MG63 (cell line): ENCODE results near the gene TMPRSS12. TPM values are rescaled to one million over a fixed set of nuclear protein-coding genes. Genes with fewer than 3 reads are reported as not detected.
"Not testable (repeated sequence)": the region's sequence is repeated elsewhere in the genome, so short reads cannot be mapped to it uniquely, and the experiment has no call there.

ENCODE experiments used
- DNase-seq: peaks from one replicate; pipeline ENCODE4 v3.0.0-alpha.2; 2020
- H3K27me3 ChIP-seq: fragments of 250-450 bp; sonication (Bioruptor Pico); 2 replicates; pipeline ENCODE4 v1.5.1; 2020; ENCODE audit warnings: mild to moderate bottlenecking, moderate library complexity
- H3K36me3 ChIP-seq: fragments of 250-450 bp; sonication (Bioruptor Pico); 2 replicates; pipeline ENCODE4 v1.5.1; 2020; ENCODE audit warnings: mild to moderate bottlenecking, moderate library complexity
- H3K4me3 ChIP-seq: fragments of 250-450 bp; sonication (Bioruptor Pico); 2 replicates; pipeline ENCODE4 v1.5.1; 2020; ENCODE audit warnings: mild to moderate bottlenecking, moderate library complexity
- H3K9me3 ChIP-seq: fragments of 250-450 bp; sonication (Bioruptor Pico); 2 replicates; pipeline ENCODE4 v1.5.1; 2020; ENCODE audit warnings: mild to moderate bottlenecking, moderate library complexity
- total RNA-seq: library from RNA; depleted of rRNA; stranded (reverse); fragments of >200 nt; shearing (Covaris generic); gene quantifications from 2 replicates; pipeline ENCODE4 v1.2.3, GENCODE V29; 2014; ENCODE audit warnings: low replicate concordance

The TMPRSS12 gene
- total RNA-seq, 1 experiment from 2014 or later, result not detected

DNA sequence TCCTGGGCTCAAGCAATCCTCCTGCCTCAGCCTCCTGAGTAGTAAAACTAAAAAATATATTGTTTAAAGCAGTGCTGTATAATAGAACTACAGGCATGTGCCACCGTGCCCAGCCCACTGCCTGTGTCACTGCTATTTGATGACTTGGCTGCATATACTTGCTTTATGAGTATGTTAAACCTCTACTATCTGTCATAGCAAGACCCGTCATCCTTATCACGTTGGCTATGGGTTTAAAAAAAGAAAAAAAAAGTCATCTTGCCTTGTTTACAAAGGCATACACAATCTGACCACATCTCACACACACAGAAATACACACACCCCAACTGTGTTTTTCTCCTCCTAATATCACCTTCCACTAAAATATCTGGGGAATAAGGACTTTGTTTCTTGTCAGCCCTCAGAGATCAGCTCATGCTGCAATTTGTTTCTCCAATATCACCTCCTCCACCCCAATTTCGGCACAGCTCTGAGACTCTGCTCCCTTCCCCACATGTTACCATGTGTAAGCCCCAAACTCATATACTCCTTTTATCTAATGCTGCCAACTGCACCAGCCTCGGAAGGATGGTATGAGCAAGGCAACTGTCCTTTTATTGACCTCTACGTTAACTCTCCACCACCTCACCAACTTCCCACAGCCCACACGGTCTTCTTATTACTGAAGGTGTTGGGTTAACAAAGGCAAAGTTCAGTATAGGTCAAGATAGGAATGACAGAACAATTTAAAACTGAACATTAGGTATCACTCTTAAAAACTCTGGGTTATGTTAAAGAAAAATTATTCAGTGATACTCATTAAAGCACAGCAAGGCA is 802 bp upstream of the TMPRSS12 start:
- DNase-seq, result no peak
- H3K4me3 ChIP-seq, result no peak overlapping the region
- no peaks in the 10 kb centered on the region for H3K9me3 ChIP-seq
- H3K27me3 ChIP-seq, result no peaks in the 10 kb centered on the region
- H3K36me3 ChIP-seq, result no peaks in the 10 kb centered on the region

DNA sequence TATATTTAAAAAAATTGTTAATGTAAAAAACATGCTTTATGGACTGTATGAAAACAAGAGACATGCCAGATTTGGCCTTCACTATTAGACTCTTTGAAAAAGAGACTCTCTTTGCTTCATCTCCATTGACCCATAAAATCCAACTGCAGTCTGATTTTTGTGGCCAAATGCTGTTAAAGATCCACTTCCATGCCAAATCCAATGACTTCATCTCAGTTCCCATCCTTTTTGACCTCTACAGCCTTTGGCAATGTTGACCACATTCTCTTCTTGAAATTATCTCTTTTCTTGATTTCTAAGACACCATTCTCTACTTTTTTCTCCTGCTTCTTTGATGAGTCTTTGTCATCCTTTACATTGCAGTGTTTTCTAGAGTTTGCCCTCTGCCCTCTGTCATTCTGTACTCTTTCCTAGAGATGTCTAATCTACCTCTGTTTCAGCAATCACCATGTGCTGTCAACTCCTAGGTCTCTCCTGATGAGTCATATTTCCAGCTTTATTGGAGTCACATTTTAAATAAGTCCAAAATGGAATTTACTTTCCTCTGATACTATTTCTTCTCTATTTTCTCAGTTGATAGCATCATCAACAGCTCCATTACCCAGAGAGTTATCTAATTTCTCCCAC is 2.4 kb downstream of the TMPRSS12 start:
- Histone ChIP-seq H3K4me3 (no peak overlapping the region), H3K36me3 (no peaks in the 10 kb centered on the region)
- no peak for DNase-seq

DNA sequence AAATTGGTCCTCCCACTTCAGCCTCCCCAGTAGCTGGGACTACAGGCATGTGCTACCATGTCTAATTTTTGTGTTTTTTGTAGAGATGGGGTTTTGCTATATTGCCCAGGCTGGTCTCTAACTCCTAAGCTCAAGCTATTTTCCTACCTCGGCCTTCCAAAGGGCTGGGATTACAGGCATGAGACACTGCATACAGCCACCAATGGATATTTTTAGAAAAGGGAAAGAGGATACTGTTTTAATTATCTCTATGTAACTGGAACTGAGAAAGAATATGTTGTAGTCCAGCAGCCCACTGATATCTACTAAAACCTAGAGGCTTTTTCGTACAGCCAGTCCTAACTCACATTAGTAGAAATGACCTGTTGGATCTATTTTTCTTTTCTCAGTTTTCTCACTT is 6.2 kb downstream of the TMPRSS12 start:
- Histone ChIP-seq H3K36me3 (no peaks in the 10 kb centered on the region), H3K9me3 (peaks cover 4% of the 10 kb centered on the region), H3K27me3 (no peaks in the 10 kb centered on the region), H3K4me3 (no peak overlapping the region)
- no peak for DNase-seq

More for the DNA sequence above, 2.4 kb downstream of the TMPRSS12 start:
- no peaks in the 10 kb centered on the region for H3K27me3 ChIP-seq
- H3K9me3 ChIP-seq, result no peaks in the 10 kb centered on the region

DNA sequence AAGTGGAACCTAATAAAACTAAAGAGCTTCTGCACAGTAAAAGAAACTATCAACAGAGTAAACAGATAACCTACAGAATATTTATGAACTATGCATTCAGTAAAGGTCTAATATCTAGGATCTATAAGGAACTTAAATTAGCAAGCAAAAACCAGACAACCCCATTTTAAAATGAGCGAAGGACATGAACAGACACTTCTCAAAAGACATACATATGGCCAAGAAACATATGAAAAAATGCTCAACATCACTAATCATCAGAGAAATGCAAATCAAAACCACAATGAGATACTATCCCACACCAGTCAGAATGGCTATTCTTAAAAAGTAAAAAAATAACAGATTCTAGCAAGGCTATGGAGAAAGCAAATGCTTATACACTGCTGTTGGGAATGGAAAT is 12.5 kb downstream of the TMPRSS12 start:
- not testable (repeated sequence) for H3K4me3 ChIP-seq, DNase-seq, H3K27me3 ChIP-seq, H3K9me3 ChIP-seq, H3K36me3 ChIP-seq

DNA sequence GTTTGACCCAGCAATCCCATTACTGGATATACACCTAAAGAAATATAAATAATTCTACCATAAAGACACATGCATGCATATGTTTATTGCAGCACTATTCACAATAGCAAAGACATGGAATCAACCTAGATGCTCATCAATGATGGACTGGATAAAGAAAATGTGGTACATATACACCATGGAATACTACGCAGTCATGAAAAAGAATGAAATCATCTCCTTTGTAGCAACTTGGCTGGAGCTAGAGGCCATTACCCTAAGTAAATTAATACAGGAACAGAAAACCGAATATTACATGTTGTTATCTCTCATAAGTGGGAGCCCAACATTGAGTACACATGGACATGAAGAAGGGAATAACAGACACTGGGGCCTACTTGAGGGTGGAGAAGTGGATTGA is 13.0 kb downstream of the TMPRSS12 start:
- DNase-seq, H3K4me3 ChIP-seq, H3K27me3 ChIP-seq, H3K36me3 ChIP-seq, H3K9me3 ChIP-seq: not testable (repeated sequence)

DNA sequence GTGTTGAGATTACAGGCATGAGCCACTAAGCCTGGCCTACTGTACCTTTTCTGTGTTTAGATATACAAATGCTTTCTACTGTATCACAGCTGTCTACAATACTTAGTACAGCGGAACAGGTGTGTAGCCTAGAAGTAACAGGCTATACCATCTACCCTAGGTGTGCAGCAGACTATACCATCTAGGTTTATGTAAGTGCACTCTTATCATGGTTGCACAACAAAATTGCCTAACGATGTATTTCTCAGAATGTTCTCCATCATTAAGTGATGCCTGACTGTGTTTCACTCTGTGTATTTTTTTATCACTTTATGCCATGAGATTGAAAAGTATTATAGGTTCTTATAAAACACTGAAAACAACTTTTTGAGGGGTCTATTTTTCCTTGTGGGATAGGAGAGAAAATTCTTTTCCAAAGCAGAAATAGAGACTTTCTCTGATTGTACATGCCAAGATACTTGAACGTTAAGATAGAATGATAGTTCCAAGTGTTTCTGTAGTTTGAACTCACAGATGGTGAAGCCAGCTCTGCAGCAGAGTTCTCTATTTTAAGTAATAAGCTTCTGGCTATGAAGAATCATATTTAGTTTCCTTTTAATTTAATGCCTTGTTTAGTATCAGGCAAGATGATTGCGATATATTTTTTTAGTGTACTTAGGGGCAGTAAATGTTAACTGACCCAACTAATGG is 17.0 kb downstream of the TMPRSS12 start:
- no peak overlapping the region for H3K4me3 ChIP-seq
- no peaks in the 10 kb centered on the region; the same call in none of the 2 replicates for H3K9me3 ChIP-seq
- no peak for DNase-seq
- no peaks in the 10 kb centered on the region for H3K36me3 ChIP-seq
- H3K27me3 ChIP-seq, result no peaks in the 10 kb centered on the region

DNA sequence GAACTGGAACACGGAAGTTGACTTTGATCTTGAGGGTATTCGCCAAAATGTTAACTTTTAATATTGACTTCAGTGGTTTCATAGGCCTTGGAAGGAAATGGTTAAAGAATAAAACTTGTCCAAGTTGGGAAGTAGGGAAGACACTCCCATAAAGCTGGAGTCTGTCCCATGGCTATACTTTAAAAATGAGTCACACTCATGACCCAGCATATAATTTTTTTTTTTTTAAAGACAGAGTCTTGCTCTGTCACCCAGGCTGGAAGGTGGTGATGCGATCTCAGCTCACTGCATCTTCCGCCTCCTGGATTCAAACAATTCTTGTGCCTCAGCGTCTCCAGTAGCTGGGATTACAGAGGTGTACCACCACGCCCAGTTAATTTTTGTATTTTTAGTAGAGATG is 19.6 kb downstream of the TMPRSS12 start:
- no peaks in the 10 kb centered on the region for H3K27me3 ChIP-seq
- no peaks in the 10 kb centered on the region for H3K36me3 ChIP-seq
- peak; percentile 51 for DNase-seq
- H3K4me3 ChIP-seq, result no peak overlapping the region
- H3K9me3 ChIP-seq, result peaks cover 3% of the 10 kb centered on the region

DNA sequence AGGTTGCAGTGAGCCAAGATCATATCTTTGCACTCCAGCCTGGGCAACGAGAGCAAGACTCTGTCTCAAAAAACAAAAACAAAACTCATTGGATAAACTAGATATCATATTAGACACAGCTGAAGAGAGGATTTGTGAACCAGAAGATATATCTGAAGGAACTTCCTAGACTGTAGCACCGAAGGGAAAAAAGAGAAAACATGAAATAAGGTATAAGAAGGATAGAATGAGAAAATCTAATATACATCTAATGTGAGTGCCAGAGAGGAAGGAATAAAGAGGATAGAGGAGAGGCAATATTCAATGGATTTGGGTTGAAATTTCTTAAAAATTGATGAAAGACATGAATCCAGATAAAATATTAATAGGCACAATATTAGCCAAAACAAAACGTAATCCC is 22.5 kb downstream of the TMPRSS12 start:
- H3K4me3 ChIP-seq, result no peak overlapping the region
- DNase-seq, result no peak
- H3K9me3 ChIP-seq, result peaks cover 3% of the 10 kb centered on the region
- H3K36me3 ChIP-seq, result no peaks in the 10 kb centered on the region
- no peaks in the 10 kb centered on the region for H3K27me3 ChIP-seq

DNA sequence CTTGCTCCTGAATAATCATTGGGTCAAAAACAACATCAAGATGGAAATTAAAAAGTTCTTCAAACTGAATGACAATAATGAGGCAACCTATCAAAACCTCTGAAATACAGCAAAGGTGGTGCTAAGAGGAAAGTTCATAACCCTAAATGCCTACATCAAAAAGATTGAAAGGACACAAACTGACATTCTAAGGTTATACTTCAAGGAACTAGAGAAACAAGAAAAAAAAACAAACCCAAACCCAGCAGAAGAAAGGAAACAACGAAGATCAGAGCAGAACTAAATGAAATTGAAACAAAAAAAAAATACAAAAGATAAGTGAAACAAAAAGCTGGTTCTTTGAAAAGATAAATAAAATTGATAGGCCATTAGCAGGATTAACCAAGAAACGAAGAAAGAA is 26.2 kb downstream of the TMPRSS12 start:
- H3K4me3 ChIP-seq, H3K27me3 ChIP-seq, DNase-seq, H3K9me3 ChIP-seq, H3K36me3 ChIP-seq: not testable (repeated sequence)

DNA sequence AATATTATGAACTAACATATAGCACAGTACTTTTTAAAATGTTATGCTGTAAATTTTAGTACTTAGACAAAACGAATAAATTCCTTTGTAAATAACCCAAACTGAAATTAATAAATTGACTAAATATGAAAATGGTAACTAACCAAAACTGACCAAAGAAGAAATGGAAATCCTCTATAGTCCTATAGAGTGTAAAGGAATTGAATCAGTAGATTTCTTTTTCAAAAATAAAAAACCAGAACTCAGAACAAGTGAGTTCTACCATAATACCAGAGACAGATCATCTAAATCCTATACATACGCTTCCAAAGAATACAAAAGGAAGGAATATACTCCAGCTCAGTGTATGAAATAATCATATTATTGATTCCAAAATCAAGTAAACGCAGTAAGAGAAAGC is 39.8 kb downstream of the TMPRSS12 start:
- Histone ChIP-seq H3K9me3 (no peaks in the 10 kb centered on the region; the same call in 1 of the 2 replicates), H3K36me3 (no peaks in the 10 kb centered on the region), H3K27me3 (no peaks in the 10 kb centered on the region), H3K4me3 (no peak overlapping the region)
- DNase-seq, result no peak

DNA sequence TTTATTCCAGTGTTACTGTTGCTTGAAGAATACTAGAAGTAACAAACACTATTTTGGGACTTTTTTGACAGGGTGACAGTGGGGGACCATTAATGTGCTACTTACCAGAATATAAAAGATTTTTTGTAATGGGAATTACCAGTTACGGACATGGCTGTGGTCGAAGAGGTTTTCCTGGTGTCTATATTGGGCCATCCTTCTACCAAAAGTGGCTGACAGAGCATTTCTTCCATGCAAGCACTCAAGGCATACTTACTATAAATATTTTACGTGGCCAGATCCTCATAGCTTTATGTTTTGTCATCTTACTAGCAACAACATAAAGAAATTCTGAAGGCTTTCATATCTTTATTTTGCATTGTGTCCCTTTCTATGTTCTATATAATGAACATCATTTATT is 44.5 kb downstream of the TMPRSS12 start:
- Histone ChIP-seq H3K9me3 (no peaks in the 10 kb centered on the region; the same call in 1 of the 2 replicates), H3K27me3 (no peaks in the 10 kb centered on the region), H3K36me3 (no peaks in the 10 kb centered on the region), H3K4me3 (no peak overlapping the region)
- DNase-seq, result no peak

DNA sequence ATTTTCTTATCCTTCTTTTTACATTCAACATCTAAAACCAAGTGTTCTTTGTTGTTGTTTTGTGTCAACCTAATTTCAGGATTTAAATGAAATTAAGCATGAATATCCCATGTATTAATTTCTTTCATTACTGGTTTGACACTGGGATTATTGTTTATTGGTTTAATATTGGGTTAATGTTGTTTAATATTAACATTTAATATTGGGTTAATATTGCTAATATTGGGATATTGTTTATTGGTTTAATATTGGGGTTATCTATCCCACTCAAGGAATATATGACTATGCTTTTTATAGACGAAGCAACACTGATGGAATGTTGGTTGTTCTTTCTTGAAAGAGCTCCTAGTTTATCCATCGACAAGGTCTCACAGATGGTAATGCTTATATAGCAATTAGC is 45.9 kb downstream of the TMPRSS12 start:
- no peaks in the 10 kb centered on the region for H3K27me3 ChIP-seq

DNA sequence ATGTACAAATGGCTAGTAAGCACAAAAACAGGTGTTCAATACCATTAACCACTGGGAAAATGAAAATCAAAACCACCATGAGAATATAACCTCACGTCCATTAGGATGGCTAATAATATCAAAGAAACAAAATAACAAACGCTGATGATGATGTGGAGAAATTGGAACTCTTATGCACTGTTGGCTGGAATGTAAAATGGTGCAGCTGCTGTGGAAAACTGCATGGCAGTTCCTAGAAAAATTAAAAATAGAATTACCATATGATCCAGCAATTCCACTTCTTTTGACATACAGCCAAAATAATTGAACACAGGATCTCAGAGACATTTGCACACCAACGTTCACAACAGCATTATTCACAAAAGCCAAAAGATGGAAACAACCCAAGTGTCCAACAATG is 51.5 kb downstream of the TMPRSS12 start:
- H3K27me3 ChIP-seq, result no peaks in the 10 kb centered on the region
- no peaks in the 10 kb centered on the region for H3K36me3 ChIP-seq
- no peak overlapping the region for H3K4me3 ChIP-seq
- no peak for DNase-seq
- H3K9me3 ChIP-seq, result no peaks in the 10 kb centered on the region

More for the DNA sequence above, 45.9 kb downstream of the TMPRSS12 start:
- H3K4me3 ChIP-seq, result no peak overlapping the region
- no peaks in the 10 kb centered on the region for H3K36me3 ChIP-seq
- no peak for DNase-seq
- H3K9me3 ChIP-seq, result no peaks in the 10 kb centered on the region

DNA sequence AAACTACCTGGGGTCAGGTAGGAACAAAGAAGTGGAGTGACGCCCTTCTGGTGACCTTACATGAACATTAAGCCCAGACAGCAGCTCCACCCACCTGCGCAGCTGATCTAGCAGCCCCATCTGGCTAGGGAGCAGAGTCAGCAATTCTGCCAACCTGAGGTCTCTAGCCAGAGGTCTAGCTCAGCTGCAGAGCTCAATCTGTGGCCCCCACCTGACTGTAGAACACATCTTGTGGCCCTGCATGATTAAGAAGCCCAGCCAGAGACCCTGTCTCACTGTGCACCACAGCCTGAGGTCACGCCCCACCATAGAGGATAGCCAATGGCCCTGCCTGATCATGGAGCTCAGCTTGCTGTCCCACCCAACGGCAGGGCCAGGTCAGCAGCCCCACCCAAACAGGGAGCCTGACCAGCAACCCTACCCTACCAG is 59.0 kb downstream of the TMPRSS12 start:
- H3K36me3 ChIP-seq, result no peaks in the 10 kb centered on the region
- DNase-seq, result no peak
- H3K4me3 ChIP-seq, result no peak overlapping the region
- no peaks in the 10 kb centered on the region for H3K27me3 ChIP-seq
- H3K9me3 ChIP-seq, result no peaks in the 10 kb centered on the region

DNA sequence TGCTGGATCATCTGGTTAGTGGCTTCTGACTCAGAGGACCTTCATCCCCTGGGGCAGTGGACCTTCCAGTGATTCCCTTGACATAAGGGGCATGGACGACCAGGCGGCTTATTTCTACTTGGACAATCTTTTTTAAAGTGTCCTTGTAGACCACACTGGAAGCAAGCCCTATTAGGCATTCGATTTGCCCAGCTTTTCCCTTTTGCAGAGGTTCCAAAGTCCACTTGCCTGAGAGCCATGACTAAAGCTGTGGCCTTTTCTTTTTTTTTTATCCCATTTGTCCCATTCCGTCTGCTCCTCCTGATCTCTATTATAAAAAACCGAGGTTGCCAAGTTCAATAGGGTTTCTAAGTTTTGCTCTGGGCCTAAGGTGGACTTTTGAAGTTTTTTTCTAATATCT is 65.8 kb downstream of the TMPRSS12 start:
- not testable (repeated sequence) for H3K4me3 ChIP-seq, DNase-seq, H3K36me3 ChIP-seq, H3K27me3 ChIP-seq, H3K9me3 ChIP-seq

DNA sequence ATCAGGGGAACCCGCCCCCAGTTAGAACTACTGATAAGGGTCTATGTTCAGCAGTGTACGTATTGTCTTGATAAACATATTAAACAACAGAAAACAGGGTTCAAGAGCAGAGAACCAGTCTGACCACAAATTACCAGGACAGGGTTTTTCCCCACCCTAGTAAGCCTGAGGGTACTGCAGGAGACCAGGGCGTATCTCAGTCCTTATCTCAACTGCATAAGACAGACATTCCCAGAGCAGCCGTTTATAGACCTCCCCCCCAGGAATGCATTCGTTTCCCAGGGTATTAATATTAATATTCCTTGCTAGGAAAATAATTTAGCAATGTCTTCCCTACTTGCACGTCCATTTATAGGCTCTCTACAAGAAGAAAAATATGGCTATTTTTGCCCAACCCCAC is 69.6 kb downstream of the TMPRSS12 start:
- not testable (repeated sequence) for H3K4me3 ChIP-seq, H3K36me3 ChIP-seq, DNase-seq, H3K27me3 ChIP-seq
- H3K9me3 ChIP-seq, result peaks cover 13% of the 10 kb centered on the region

DNA sequence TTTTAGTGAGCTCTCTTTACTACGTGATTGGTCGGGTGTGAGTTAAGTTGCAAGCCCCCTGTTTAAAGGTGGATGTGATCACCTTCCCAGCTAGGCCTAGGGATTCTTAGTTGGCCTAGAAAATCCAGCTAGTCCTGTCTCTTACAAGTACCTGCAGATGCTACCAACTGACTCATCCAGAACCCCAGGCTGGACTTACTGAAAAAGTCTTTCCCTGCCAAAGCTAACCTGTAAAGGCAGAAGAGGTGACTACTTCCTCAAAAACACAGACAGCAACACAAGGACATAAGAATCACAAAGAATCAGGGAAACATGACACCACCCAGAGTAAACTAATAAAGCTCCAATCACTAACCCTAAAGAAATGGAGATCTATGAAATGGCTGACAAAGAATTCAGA is 70.5 kb downstream of the TMPRSS12 start:
- H3K36me3 ChIP-seq, result no peaks in the 10 kb centered on the region
- no peak for DNase-seq
- H3K4me3 ChIP-seq, result no peak overlapping the region
- no peaks in the 10 kb centered on the region for H3K27me3 ChIP-seq
- H3K9me3 ChIP-seq, result peaks cover 13% of the 10 kb centered on the region
